Cortex of kidney (tissue), 1 donor: ENCODE data around the gene ERN1.
"Not testable (repeated sequence)": the region's sequence is repeated elsewhere in the genome, so short reads cannot be mapped to it uniquely, and the experiment has no call there.

Experiments
- DNase-seq: peaks from one replicate; lab custom pipeline; 2025; lab: John Stamatoyannopoulos, UW

ERN1 gene

GRCh38 chr17:64134216-64134970 is 4.4 kb upstream of the ERN1 start:
- DNase-seq: no peak

GRCh38 chr17:64133546-64134215 is 3.7 kb upstream of the ERN1 start:
- DNase-seq: no peak

- no peak for DNase-seq
These were observed 1.8 kb upstream of the ERN1 start for GRCh38 chr17:64131606-64132270.

GRCh38 chr17:64130559-64131001 is 636 bp upstream of the ERN1 start:
- DNase-seq: no peak

GRCh38 chr17:64129515-64129764 is 504 bp downstream of the ERN1 start:
- no peak for DNase-seq

GRCh38 chr17:64128787-64129514 is 993 bp downstream of the ERN1 start:
- no peak for DNase-seq

- no peak for DNase-seq
These were observed 3.0 kb downstream of the ERN1 start for GRCh38 chr17:64126918-64127317.

GRCh38 chr17:64125937-64126336 is 4.0 kb downstream of the ERN1 start:
- DNase-seq: no peak

GRCh38 chr17:64124609-64125008 is 5.3 kb downstream of the ERN1 start:
- DNase-seq: no peak

GRCh38 chr17:64123114-64123513 is 6.8 kb downstream of the ERN1 start:
- DNase-seq: no peak

GRCh38 chr17:64120972-64121786 is 8.8 kb downstream of the ERN1 start:
- not testable (repeated sequence) for DNase-seq

- no peak for DNase-seq
These were observed 9.7 kb downstream of the ERN1 start for GRCh38 chr17:64120159-64120810.

- DNase-seq: no peak
These were observed 11.7 kb downstream of the ERN1 start for GRCh38 chr17:64117981-64118979.

- DNase-seq: no peak
These were observed 14.0 kb downstream of the ERN1 start for GRCh38 chr17:64115822-64116534.

GRCh38 chr17:64115043-64115698 is 14.8 kb downstream of the ERN1 start:
- no peak for DNase-seq

GRCh38 chr17:64113006-64113405 is 16.9 kb downstream of the ERN1 start:
- DNase-seq: no peak

- no peak for DNase-seq
These were observed 18.1 kb downstream of the ERN1 start for GRCh38 chr17:64111831-64112230.

GRCh38 chr17:64110379-64111152 is 19.4 kb downstream of the ERN1 start:
- DNase-seq: no peak
